ENCODE measurements around the gene LMOD2.

Gene LMOD2

DNA sequence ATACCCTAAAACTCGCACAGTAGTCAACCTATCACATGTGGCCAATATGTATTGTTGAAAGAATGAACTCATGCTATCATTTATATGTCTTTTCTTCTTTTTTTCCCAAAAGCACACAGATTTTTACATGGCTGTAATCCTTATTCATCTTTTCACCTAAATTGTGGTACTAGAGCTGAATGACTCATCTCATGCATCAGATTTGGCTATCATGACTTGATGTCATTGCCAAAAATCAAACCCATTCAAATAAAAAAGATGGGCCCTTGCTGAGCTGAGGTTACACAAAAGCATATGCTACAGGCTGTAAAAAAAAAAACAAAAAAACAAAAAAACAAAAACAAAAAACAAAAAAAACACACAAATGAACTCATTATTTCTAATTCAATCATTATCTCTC lies 3.3 kb upstream of the LMOD2 start:
- TF ChIP-seq, protein P1, sequence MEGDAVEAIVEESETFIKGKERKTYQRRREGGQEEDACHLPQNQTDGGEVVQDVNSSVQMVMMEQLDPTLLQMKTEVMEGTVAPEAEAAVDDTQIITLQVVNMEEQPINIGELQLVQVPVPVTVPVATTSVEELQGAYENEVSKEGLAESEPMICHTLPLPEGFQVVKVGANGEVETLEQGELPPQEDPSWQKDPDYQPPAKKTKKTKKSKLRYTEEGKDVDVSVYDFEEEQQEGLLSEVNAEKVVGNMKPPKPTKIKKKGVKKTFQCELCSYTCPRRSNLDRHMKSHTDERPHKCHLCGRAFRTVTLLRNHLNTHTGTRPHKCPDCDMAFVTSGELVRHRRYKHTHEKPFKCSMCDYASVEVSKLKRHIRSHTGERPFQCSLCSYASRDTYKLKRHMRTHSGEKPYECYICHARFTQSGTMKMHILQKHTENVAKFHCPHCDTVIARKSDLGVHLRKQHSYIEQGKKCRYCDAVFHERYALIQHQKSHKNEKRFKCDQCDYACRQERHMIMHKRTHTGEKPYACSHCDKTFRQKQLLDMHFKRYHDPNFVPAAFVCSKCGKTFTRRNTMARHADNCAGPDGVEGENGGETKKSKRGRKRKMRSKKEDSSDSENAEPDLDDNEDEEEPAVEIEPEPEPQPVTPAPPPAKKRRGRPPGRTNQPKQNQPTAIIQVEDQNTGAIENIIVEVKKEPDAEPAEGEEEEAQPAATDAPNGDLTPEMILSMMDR (IDR thresholded peaks at IDR 0.05; ENCODE audit: low read depth, low read length), result no peak
- H3K4me3 ChIP-seq (ENCODE audit: low read depth, low read length), result no peak overlapping the region

- TF ChIP-seq, protein P1 (IDR thresholded peaks at IDR 0.05; ENCODE audit: low read depth, low read length), result no peak
- H3K4me3 ChIP-seq (ENCODE audit: low read depth, low read length), result no peak overlapping the region
These were observed 2.5 kb upstream of the LMOD2 start for GRCh38 chr7:123653162-123653561.

- TF ChIP-seq, protein P1 (IDR thresholded peaks at IDR 0.05; ENCODE audit: low read depth, low read length), result no peak
These were observed 1.1 kb downstream of the LMOD2 start for GRCh38 chr7:123656544-123657303.

GRCh38 chr7:123657304-123657685 lies 1.6 kb downstream of the LMOD2 start:
- H3K4me3 ChIP-seq (ENCODE audit: low read depth, low read length), result no peak overlapping the region
- TF ChIP-seq, protein P1 (IDR thresholded peaks at IDR 0.05; ENCODE audit: low read depth, low read length), result no peak

More at GRCh38 chr7:123656544-123657303, 1.1 kb downstream of the LMOD2 start:
- H3K4me3 ChIP-seq (ENCODE audit: low read depth, low read length), result no peak overlapping the region

- no peak overlapping the region for H3K4me3 ChIP-seq (ENCODE audit: low read depth, low read length)
- TF ChIP-seq, protein P1 (IDR thresholded peaks at IDR 0.05; ENCODE audit: low read depth, low read length), result no peak
These were observed 2.4 kb downstream of the LMOD2 start for GRCh38 chr7:123658023-123658422.

DNA sequence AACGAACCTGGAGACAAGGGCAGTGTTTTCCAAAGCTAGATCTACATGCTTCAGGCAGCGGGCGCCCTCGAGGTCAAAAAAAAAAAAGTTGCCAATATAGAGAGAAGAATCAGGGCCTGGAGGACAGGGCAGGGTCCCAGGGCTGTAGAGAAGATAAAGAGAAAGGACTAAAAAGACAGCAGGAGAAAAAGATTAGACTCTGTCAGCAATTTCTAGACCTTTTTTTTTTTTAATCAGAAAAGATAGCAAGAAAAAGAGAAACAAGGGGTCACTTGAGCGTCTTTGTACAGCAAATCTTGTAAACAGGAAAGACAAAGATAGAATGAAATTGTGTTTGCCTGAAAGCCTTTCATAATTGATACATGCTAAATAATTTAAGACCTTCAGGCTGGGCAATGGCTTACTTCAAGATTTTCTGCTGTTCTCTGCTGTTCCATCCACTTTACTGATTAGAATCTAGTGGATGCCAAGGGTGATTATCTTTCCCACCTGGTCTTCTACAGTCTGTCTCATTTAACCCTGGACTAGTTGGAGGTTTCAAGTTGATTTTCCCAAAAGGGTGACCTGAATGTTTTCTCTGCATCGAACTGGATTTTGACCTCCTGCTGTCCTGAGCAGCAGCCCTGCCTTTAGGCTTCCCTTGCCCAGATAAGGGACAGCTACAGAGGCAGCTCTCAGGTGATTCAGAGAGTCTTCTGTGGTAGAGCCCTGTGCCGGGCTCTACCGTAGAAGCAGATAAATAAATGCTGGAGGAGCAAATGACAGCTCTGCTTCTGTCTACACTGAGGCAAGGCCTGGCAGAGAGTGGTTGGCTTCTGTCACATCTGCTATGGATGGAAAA lies 5.1 kb downstream of the LMOD2 start:
- TF ChIP-seq, protein P1 (IDR thresholded peaks at IDR 0.05; ENCODE audit: low read depth, low read length), result no peak
- H3K4me3 ChIP-seq (ENCODE audit: low read depth, low read length), result no peak overlapping the region

DNA sequence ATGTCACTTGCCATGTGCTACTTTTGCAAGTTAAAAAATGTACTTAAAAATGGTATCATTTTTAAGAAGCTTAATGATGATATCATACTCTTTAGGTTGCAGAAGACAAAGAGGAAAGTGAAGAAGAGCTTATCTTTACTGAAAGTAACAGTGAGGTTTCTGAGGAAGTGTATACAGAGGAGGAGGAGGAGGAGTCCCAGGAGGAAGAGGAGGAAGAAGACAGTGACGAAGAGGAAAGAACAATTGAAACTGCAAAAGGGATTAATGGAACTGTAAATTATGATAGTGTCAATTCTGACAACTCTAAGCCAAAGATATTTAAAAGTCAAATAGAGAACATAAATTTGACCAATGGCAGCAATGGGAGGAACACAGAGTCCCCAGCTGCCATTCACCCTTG lies 6.1 kb downstream of the LMOD2 start:
- TF ChIP-seq, protein P1 (IDR thresholded peaks at IDR 0.05; ENCODE audit: low read depth, low read length), result no peak
- no peak overlapping the region for H3K4me3 ChIP-seq (ENCODE audit: low read depth, low read length)

All from WI38 (cell line).